HG03342 (cell line): ENCODE data around the gene IAH1.
"Not testable (repeated sequence)": the region's sequence is repeated elsewhere in the genome, so short reads cannot be mapped to it uniquely, and the experiment has no call there.

Experiments
- ATAC-seq: cut with Tn5 transposase; IDR thresholded peaks from one replicate; pipeline ENCODE4 v1.9.1; 2021; ENCODE audit warnings: mild to moderate bottlenecking, moderate library complexity; ENCODE audit not compliant: unreplicated experiment

Gene IAH1

DNA sequence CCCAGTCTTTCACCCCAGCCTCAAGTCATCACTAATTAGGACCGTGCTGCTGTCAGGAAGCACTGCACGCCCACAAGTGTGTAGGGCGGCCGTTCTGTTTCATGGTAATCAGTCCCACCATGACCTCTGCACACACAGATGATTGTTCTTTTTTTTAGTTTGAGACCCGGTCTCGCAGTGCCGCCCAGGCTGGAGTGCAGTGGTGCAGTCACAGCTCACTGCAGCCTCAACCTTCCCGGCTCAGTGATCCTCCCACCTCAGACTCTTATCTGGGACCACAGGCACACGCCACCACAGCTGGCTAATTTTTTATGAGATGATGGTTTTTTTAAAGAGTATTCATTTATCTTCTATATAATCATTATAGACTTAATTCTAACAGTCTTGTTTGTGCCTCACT lies 1.8 kb upstream of the IAH1 start:
- no peak for ATAC-seq

DNA sequence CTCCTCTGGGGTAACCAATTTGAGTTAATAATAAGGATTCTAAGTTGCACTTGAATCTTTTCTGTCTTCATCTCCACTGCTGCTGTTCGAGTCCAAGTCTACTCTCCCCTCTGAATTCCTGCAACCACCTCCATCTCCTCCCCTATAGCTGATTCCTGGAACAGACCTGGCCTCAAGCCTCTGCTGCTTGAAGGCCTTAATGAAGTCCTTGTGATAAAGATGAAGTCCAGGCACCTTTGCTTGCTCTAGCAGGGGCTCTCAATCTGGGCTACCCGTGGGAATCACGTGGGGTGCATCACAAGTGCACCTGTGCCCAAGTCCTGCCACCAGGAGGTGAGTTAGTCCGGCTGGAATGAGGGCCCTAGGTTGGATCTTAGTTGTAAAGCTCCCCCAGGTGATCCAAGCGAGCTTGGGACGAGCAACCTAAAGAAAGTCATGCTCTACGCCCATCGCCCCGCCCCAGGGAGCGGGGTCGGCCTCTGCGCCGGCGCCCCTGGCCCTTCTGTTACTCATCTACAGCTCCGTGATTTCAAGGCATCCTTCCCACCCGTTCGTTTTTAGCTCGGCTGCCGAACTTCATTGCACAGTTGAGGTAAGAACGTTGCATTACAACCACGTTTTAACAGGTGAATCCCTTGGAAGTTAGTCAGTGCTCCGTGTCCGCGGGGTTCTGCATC lies 905 bp upstream of the IAH1 start:
- ATAC-seq: peak; percentile 15

DNA sequence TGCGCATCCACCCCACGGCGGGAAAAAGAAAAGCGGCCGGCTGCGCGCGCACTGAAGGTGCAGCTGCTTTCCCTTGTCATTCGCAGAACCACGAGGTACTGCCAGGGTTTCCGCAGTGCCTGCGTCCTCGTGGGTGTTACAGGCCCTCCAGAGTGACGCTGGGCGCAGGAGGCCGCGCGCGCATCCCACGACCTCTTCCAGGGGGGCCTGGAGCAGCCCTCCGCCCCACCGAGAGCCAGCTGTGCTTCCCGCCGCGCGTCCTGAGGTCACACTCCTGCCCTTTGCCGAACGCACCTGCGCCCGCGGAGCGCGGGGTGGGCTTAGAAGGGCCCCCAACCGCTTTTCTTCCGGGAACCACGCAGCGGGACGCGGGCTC lies 378 bp upstream of the IAH1 start:
- peak; percentile 40 for ATAC-seq

DNA sequence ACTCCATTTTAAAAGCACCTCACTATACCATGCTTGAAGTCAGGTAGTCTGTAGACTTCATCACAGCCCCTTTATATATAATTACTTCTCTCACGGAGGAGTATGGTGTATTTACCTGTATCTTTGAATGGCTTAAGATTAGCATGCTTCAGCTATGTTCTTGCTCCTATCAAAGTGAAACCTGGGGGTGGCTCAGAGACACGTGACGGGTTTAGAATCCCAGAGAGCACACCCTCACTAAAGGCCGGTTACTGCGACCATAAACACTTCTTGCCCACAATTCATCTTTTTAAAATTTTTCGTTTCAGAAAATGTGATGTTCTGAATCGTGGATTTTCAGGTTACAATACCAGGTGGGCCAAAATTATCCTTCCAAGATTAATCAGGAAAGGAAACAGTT lies 3.6 kb downstream of the IAH1 start:
- no peak for ATAC-seq

GRCh38 chr2:9478526-9478925 lies 4.2 kb downstream of the IAH1 start:
- ATAC-seq: no peak

DNA sequence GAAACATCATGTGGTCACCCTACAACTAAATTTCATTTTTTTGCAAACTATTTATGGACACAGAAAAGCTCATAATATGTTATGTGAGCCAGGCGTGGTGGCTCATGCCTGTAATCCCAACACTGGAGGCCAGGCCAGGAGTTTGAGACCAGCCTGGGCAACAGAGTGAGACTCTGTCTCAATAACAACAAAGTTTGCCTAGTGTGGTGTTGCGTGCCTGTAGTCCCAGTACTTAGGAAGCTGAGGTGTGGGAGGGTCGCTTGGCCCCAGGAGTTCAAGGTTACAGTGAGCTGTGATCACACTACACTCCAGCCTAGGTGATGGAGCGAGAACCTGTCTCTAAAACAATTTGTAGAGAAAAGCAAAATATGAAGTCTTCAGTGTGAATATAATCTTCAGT lies 5.8 kb downstream of the IAH1 start:
- no peak for ATAC-seq

DNA sequence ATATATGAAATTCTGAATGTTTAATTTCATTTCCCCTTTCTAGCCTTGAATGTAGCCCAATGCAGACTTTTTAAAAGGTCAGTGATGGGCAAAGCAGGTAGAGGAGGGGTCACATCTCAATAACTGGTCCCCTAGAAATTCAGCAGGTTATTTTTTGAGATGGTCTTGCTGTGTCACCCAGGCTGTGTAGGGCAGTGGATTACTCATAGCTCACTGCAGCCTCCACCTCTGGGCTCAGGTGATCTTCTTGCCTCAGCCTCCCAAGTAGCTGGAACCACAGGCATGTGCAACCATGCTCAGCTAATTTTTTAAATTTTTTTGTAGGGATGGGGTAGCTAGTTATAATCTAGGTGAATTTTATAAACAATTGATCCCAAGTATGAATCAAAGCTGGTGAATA lies 8.8 kb downstream of the IAH1 start:
- ATAC-seq: no peak

DNA sequence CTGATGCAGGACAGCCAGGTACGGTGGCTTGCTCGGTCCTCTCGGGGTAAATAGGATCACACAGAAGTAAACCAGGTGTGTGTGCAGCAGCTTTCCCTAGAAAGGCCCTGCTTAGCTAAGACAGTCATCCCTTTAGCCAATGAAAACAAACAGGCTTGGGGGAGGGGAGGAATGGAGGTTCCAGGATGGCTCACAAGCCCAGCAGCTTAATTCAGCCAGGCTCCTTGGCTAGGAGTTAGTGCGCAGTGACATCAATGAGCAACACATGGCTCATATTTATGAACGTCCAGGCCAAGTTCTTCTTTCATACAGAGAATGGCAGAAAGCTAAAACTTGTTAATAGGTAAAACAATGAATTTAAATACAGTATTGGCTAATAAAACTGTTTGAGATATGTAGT lies 10.2 kb downstream of the IAH1 start:
- no peak for ATAC-seq

DNA sequence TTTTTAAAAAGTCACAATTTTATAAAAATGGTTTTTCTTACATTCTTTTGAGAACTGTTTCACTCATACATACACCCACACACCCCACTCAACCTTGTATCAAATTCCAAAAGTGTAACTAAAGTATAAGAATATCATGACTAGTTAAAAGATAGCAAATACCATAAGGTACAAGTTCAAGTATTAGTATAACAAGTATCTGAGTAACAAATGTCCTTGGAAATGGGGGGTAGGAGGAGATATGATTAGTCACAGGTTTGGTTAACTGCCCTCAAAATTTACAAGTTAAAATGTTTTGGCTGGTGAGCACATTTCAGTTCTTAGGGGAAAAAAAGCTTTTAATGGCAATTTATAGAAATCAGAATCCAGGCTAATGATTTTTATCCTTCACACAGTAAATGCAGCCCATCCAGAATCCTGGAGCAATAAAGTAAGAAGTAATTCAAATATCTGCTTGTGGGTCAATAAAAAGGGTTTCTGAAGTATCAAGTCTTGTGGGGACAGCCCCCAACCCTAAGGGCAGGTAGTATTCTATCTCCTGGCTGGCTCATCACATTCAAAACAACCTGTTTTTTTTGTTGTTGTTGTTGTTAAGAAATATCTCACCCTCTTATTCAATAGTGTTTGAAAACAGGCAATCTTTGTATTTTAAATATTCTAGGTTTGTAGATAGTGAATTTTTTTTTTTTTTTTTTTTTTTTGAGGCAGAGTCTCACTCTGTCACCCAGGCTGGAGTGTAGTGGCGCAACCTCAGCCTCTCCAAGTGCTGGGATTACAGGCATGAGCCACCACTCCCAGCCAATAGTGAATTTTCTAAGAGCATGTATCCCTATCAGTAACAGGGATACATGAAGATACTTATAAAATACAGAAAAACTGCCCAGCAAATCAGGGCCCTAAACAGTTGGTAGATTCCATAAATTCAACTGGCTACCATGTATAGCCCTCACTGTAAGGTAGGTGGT lies 14.5 kb downstream of the IAH1 start:
- no peak for ATAC-seq

- no peak for ATAC-seq
Measured at GRCh38 chr2:9490789-9491188, 16.4 kb downstream of the IAH1 start.

DNA sequence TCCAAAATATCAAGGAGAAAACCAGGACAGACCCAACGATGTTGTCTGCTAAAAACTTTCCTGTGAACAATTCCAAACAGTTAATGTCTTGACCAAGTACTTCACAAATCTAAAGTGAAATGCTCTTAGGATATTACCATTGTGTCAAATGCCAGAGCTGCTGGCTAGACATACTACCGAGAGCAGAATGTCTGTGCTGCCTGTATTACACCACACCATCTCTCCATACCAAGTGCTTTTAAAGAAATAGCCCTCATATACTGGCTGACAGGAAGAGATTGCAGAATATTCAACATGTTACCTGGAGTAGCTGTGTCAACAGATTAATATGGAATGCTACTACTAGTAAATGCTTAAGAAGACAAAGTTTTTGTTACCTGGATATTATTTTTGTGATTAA lies 18.6 kb downstream of the IAH1 start:
- ATAC-seq: no peak

GRCh38 chr2:9493478-9493877 lies 19.1 kb downstream of the IAH1 start:
- no peak for ATAC-seq

DNA sequence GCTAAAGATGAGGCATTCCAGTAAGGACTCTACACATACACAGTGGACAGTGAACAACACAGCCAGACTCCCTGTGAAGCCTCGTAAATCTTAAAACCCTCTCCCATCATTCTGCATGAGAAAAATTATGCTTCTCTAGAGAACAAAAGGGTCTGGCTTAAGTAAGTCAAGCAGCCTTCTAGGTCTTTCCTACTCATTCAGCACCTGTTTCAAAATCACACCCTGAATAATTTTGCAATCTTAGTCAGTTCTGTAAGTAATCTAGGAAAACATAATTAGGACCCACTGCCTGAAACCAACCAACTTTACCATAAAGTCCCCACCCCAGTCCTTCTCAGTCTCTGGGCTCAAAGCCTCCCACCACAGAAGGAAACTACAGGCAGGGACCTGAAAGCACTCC lies 19.7 kb downstream of the IAH1 start:
- ATAC-seq: no peak

GRCh38 chr2:9497017-9497416 lies 22.7 kb downstream of the IAH1 start:
- no peak for ATAC-seq

DNA sequence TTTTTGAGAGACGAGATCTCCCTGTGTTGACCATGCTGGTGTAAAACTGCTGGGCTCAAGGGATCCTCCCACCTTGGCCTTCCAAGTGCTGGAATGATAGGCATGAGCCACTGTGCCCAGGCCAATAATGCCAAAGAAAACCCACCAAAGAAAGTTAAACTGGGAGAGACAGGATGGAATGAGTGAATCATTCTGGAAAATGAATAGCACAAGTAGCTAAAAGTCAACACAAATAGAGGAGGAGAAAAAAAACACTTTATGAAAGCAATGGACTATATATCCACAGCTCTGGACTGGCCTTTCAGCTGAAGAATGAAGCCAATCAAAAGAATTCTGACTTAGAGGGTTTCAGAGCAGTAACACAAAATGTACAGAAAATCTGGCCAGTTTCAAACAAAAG lies 23.9 kb downstream of the IAH1 start:
- ATAC-seq: no peak

GRCh38 chr2:9508931-9509330 lies 34.6 kb downstream of the IAH1 start:
- ATAC-seq: no peak

DNA sequence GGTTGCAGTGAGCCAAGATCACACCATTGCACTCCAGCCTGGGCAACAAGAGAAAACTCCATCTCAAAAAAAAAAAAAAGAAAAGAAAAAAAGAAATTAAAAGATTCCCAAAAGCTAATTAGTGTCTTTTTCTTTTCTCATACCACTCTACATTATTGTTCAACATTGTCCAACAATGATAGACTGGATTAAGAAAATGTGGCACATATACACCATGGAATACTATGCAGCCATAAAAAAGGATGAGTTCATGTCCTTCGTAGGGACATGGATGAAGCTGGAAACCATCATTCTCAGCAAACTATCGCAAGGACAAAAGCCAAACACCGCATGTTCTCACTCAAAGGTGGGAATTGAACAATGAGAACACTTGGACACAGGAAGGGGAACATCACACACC lies 39.6 kb downstream of the IAH1 start:
- not testable (repeated sequence) for ATAC-seq

- ATAC-seq: no peak
Measured at GRCh38 chr2:9517118-9517782, 42.9 kb downstream of the IAH1 start.

GRCh38 chr2:9518163-9518562 lies 43.8 kb downstream of the IAH1 start:
- no peak for ATAC-seq

GRCh38 chr2:9518780-9519179 lies 44.4 kb downstream of the IAH1 start:
- no peak for ATAC-seq

GRCh38 chr2:9519250-9519649 lies 44.9 kb downstream of the IAH1 start:
- ATAC-seq: no peak

GRCh38 chr2:9524291-9524690 lies 49.9 kb downstream of the IAH1 start:
- no peak for ATAC-seq
